Left ventricle myocardium inferior (tissue), 1 donor: Measurements from ENCODE around the gene RELCH. TPM values are rescaled to one million over a fixed set of nuclear protein-coding genes. Genes with fewer than 3 reads are reported as not detected.

Experiments
- DNase-seq: peaks from one replicate; pipeline ENCODE4 v3.0.0-alpha.2; 2020
- H3K27ac ChIP-seq: fragments of 200-600 bp; replicated peaks from 2 replicates; pipeline ENCODE4 v1.8.0; 2021
- H3K27me3 ChIP-seq: fragments of 200-600 bp; 2 replicates; pipeline ENCODE4 v1.8.0; 2021; ENCODE audit warnings: low read depth
- H3K36me3 ChIP-seq: fragments of 200-600 bp; 2 replicates; pipeline ENCODE4 v1.8.0; 2021
- H3K4me1 ChIP-seq: fragments of 200-600 bp; 2 replicates; pipeline ENCODE4 v1.8.0; 2021
- H3K4me3 ChIP-seq: fragments of 200-600 bp; 2 replicates; pipeline ENCODE4 v1.8.0; 2021; ENCODE audit warnings: mild to moderate bottlenecking, moderate library complexity
- H3K9me3 ChIP-seq: fragments of 200-600 bp; replicated peaks from 2 replicates; pipeline ENCODE4 v1.8.0; 2021
- CTCF ChIP-seq: fragments of 200-600 bp; IDR thresholded peaks from 2 replicates; pipeline ENCODE4 v1.8.0; 2021; ENCODE audit warnings: antibody characterized with exemption, mild to moderate bottlenecking, borderline replicate concordance
- intact Hi-C: fragments of 100-400 bp; cut with micrococcal nuclease; formaldehyde crosslinking; loops from one replicate; pipeline ENCODE4 v1.11.0; 2022
- total RNA-seq: library from RNA; stranded (reverse); fragmentation: NEBNext Ultra II Directional; extraction: Animal tissue kit (Norgen Biotek cat#: 25700); gene quantifications from one replicate; pipeline ENCODE4 v1.2.1, GENCODE V29; 2021
- donor health status: DM: no; HTN: yes; CAD: no; lungs with severe emphysema.

The RELCH gene
- total RNA-seq, 1 donor from 2014 or later = 15.5 TPM

GRCh38 chr18:62343316-62343715 lies 156.3 kb downstream of the RELCH start:
- H3K36me3 ChIP-seq = no peaks in the 10 kb centered on the region
- no peaks in the 10 kb centered on the region for H3K9me3 ChIP-seq
- peaks cover 39% of the 10 kb centered on the region for H3K27me3 ChIP-seq
- no peak for TF ChIP-seq CTCF
- DNase-seq = no peak
- H3K4me3 ChIP-seq = no peak overlapping the region
- intact Hi-C loops = no loop called here
- H3K4me1 ChIP-seq = no peaks in the 10 kb centered on the region
- H3K27ac ChIP-seq = no peak overlapping the region

- Histone ChIP-seq H3K4me1 (no peaks in the 10 kb centered on the region), H3K4me3 (no peak overlapping the region), H3K36me3 (no peaks in the 10 kb centered on the region), H3K9me3 (no peaks in the 10 kb centered on the region), H3K27ac (no peak overlapping the region), H3K27me3 (peaks cover 18% of the 10 kb centered on the region)
- no peak for DNase-seq
- intact Hi-C loops = no loop called here
- no peak for TF ChIP-seq CTCF
Measured at GRCh38 chr18:62345909-62346308, 158.9 kb downstream of the RELCH start.

DNA sequence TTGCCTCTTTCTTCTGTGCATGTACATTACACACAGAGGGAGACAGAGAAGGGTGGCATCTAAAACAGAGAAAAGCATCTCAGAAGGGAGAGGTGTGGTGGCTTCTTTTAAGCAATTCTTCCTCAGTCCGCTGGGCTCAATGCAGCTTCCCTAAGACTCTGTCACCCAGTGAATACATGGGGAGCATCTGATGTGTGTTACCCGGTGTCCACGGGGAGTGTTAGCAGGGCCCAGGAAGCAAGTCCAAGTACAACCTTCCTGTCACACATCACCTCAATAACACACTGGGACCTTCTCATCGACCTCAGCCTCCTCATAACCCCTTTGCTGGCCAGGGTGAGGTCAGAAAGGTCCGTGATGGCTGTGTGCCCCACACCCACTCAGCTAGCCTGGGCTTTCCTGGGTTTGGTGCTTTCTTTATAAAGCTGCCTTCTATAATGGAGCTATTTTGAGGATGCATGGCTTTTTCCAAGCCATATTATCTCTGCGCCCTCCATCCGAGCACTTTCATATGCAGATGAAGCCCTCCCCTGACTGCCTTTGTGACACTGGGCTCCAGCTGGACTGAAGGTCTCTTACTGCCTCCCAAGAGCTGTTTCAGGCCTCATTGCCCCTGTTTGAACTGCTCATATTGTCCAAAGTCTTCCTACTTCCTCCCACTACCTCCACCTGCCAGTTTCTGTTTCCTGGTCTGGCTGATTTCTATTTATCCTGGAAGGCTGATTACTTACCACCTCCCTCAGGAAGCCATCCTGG lies 159.5 kb downstream of the RELCH start:
- Histone ChIP-seq H3K27ac (no peak overlapping the region), H3K9me3 (no peaks in the 10 kb centered on the region), H3K4me1 (no peaks in the 10 kb centered on the region), H3K4me3 (no peak overlapping the region), H3K27me3 (peaks cover 15% of the 10 kb centered on the region), H3K36me3 (no peaks in the 10 kb centered on the region)
- intact Hi-C loops = no loop called here
- DNase-seq = no peak
- no peak for TF ChIP-seq CTCF

DNA sequence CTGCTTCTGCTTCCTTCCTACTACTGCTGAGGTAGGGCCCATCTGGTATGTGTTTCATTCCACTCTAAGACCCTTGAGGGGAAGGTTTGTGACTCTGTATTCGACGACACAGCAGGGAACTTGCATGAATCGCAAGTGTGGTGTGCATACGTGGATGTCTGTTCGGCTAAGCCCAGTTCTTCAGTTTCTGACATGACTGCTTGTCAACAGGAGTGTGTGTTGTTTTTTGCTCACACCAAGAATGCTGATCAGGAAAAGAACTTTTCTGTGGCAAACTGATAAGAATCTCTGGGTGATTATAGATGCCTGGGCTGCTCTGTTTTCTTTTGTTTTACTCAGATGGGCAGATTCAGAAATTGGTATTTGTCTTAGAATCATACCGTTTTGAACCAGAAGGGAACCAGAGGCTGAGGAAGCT lies 160.0 kb downstream of the RELCH start:
- no peaks in the 10 kb centered on the region for H3K9me3 ChIP-seq
- no peaks in the 10 kb centered on the region for H3K36me3 ChIP-seq
- H3K4me1 ChIP-seq = no peaks in the 10 kb centered on the region
- intact Hi-C loops = no loop called here
- H3K4me3 ChIP-seq = no peak overlapping the region
- peaks cover 10% of the 10 kb centered on the region for H3K27me3 ChIP-seq
- no peak for DNase-seq
- no peak overlapping the region for H3K27ac ChIP-seq
- TF ChIP-seq CTCF = no peak

DNA sequence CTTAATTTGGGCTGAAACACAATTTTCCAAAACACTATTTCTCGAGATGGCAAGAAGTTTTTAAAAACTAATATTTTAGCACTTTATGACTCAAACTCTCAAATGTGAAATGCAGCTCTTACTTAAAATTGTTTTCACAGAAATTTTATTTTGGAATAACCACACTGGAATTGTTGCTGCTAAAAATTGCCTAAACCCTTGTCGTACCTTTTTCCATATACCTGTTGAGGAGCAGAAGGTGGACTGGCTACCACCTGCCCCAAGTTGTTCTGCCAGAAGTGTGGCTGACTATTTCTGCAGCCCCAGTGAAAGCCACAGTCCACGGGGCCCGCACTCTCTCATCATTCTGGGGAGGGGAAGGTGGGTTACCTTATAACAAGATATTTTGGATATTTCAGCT lies 161.4 kb downstream of the RELCH start:
- no peaks in the 10 kb centered on the region for H3K36me3 ChIP-seq
- no peak for DNase-seq
- no peaks in the 10 kb centered on the region for H3K4me1 ChIP-seq
- intact Hi-C loops = no loop called here
- H3K27ac ChIP-seq = no peak overlapping the region
- H3K27me3 ChIP-seq = peaks cover 10% of the 10 kb centered on the region
- no peak for TF ChIP-seq CTCF
- H3K9me3 ChIP-seq = no peaks in the 10 kb centered on the region
- no peak overlapping the region for H3K4me3 ChIP-seq
